ENCODE measurements around the gene PTH1R. TPM values are rescaled to one million over a fixed set of nuclear protein-coding genes. Genes with fewer than 3 reads are reported as not detected.

The PTH1R gene
- polyA plus RNA-seq, 2 of the 4 experiments (the other 2 are of a cell fraction) = 0.45 to 0.53 TPM

DNA sequence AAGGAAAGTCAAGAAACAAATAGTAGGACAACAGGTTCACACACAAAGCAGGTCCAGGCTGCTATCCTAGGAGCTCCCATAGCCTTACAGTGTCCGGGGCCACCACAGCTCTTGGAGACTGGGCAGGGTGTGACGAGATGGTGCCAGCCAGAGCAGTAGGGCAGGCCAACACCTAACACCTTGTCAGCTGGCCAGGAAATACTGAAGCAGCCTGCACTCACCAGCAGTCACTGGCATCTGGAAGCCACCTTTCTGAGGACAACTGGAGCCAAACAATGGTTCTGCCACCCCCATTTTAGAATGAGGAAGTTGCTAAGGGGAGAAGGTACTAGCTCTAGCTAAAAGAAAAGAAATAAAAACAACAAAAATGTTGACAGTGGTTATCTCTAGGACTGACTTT, 51.8 kb downstream of the PTH1R start (continued):
- TF ChIP-seq REST (IDR thresholded peaks at IDR 0.05) = no peak

DNA sequence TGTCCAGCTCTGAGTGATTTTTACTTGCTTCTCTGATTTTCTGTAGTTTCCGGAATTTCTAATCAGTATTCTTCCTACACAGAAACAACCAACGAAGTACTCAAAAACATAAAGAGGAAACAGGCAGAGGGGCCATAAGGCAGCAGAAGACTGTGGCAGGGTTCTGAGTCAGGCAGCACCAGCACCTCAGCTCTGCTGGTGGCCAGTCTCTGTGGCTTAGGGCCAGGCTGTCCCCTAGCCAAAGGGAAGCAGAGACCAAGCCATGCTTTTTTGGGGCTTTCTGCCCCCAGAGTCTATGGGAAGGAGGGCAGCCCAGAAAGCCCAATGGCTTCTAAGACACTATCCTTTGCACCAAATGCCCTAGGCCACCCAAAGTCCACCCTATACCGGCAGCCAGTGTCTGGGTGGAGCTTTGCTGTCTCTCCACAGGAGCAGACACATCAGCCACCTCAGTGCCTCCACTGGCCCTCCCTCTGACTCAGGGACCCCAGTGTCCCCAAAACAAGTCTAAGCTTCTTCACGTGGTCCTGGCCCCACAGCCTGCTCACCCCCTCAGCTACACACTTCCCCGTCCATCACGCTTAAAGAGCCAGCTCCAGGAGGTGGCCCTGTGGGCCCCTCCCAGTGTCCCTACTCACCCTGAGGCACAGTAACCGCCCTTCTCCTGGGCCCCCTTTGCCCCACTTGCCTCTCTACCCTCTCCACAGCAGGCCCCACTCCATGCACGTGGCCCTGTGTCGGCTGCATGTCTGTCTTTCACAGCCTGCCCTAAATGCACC, 52.8 kb downstream of the PTH1R start:
- FAIRE-seq = no peak

More for the DNA sequence above, 52.8 kb downstream of the PTH1R start:
- 70% methylated on average over 9 of the region's 9 CpGs for WGBS (ENCODE audit: missing lambda C conversion rate)
- no peak overlapping the region for H3K4me3 ChIP-seq
- TF ChIP-seq POLR2AphosphoS2 (conservative IDR thresholded peaks at IDR 0.05; ENCODE audit: low read length) (no peak), TFCP2L1 (CRISPR knock-in tag; IDR thresholded peaks at IDR 0.05) (no peak), ZSCAN20 (CRISPR knock-in tag; IDR thresholded peaks at IDR 0.05) (no peak), SMC3 (IDR thresholded peaks at IDR 0.05) (no peak), HOXB13 (CRISPR knock-in tag; IDR thresholded peaks at IDR 0.05; ENCODE audit: low read depth) (no peak), ZFP36 (IDR thresholded peaks at IDR 0.05; ENCODE audit: borderline replicate concordance, partially characterized antibody) (no peak), NPAS2 (CRISPR knock-in tag; IDR thresholded peaks at IDR 0.05; ENCODE audit: borderline replicate concordance) (no peak), BHLHE40 (IDR thresholded peaks at IDR 0.05; ENCODE audit: low read depth, low read length) (no peak), RNF2 (IDR thresholded peaks at IDR 0.05; ENCODE audit: borderline replicate concordance, low read depth) (no peak), PBX3 (IDR thresholded peaks at IDR 0.05) (no peak), CTCF (IDR thresholded peaks at IDR 0.05) (no peak), CBX8 (IDR thresholded peaks at IDR 0.05) (no peak), BCL3 (IDR thresholded peaks at IDR 0.05) (no peak), MYC (IDR thresholded peaks at IDR 0.05; ENCODE audit: borderline replicate concordance, low read length) (no peak), RCOR1 (IDR thresholded peaks at IDR 0.05; ENCODE audit: low read depth, low read length) (no peak), GATA3 (IDR thresholded peaks at IDR 0.05; ENCODE audit: borderline replicate concordance) (no peak), KDM1A (IDR thresholded peaks at IDR 0.05; ENCODE audit: low read depth) (no peak), NR3C1 (IDR thresholded peaks at IDR 0.05) (no peak)
- TF ChIP-seq, protein P1, sequence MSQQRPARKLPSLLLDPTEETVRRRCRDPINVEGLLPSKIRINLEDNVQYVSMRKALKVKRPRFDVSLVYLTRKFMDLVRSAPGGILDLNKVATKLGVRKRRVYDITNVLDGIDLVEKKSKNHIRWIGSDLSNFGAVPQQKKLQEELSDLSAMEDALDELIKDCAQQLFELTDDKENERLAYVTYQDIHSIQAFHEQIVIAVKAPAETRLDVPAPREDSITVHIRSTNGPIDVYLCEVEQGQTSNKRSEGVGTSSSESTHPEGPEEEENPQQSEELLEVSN (IDR thresholded peaks at IDR 0.05; ENCODE audit: borderline replicate concordance, low read depth) = no peak
- H3K4me2 ChIP-seq = peak overlapping the region; percentile 63
- peaks cover 86% of the 10 kb centered on the region for H3K4me1 ChIP-seq
- POLR2A ChIA-PET = interaction anchor here (1.4 kb wide), 1 partner anchor 46 kb away, joined by 6 read pairs; the partner anchor contains the start of gene CCDC12
- H3K27ac ChIP-seq = peak overlapping the region; percentile 85 to 88
- no peak for DNase-seq (ENCODE audit: low read depth in 1 of 2, low spot score in 1 of 2)
- no peak; a peak in 2 of 6 replicates for ATAC-seq
- H3K9me3 ChIP-seq = peaks cover 6% of the 10 kb centered on the region; the same call in 1 of the 3 replicates
- CTCF ChIA-PET = interaction anchor here (0.9 to 1.7 kb wide), 7 partner anchors 8 to 69 kb away, joined by 3 to 4 read pairs (median 3); no protein-coding TSS in a partner anchor
